GM23338 (cell line): ENCODE data around the gene PNPLA1. TPM values are rescaled to one million over a fixed set of nuclear protein-coding genes. Genes with fewer than 3 reads are reported as not detected.

Experiments used
- ATAC-seq: fragments of 200-7000 bp; cut with Tn5 transposase; 3 replicates; pipeline ENCODE4 v1.9.1; 2020
- DNase-seq: peaks from one replicate; pipeline ENCODE4 v3.0.0-alpha.2; 2015; ENCODE audit warnings: low spot score
- H2AFZ ChIP-seq: fragments of 200-600 bp; sonication (generic); 2 replicates; pipeline ENCODE4 v1.8.0; 2016; ENCODE audit warnings: antibody characterized with exemption, mild to moderate bottlenecking, moderate library complexity
- H3F3A ChIP-seq: fragments of 200-600 bp; sonication (generic); replicated peaks from 2 replicates; pipeline ENCODE4 v1.8.0; 2017; ENCODE audit warnings: antibody characterized with exemption, mixed run types, low read depth
- H3K27ac ChIP-seq: fragments of 200-600 bp; sonication (generic); 2 replicates; pipeline ENCODE4 v1.6.1; 2016; ENCODE audit warnings: low read depth
- H3K27me3 ChIP-seq: fragments of 200-600 bp; sonication (generic); 2 replicates; pipeline ENCODE4 v1.8.0; 2016; ENCODE audit warnings: mild to moderate bottlenecking, mixed run types, moderate library complexity; ENCODE audit not compliant: insufficient read depth
- H3K36me3 ChIP-seq: fragments of 200-600 bp; sonication (generic); 2 replicates; pipeline ENCODE4 v1.8.0; 2016; ENCODE audit warnings: mild to moderate bottlenecking; ENCODE audit not compliant: insufficient read depth
- H3K4me1 ChIP-seq: fragments of 200-600 bp; sonication (generic); 2 replicates; pipeline ENCODE4 v1.8.0; 2016; ENCODE audit warnings: mild to moderate bottlenecking, moderate library complexity; ENCODE audit not compliant: insufficient read depth
- H3K4me2 ChIP-seq: fragments of 200-600 bp; sonication (generic); 2 replicates; pipeline ENCODE4 v1.7.1; 2017; ENCODE audit warnings: mixed run types
- H3K4me3 ChIP-seq: fragments of 200-600 bp; sonication (generic); 2 replicates; pipeline ENCODE4 v1.6.1; 2016; ENCODE audit warnings: mixed run types
- H3K79me2 ChIP-seq: fragments of 200-600 bp; sonication (generic); replicated peaks from 2 replicates; pipeline ENCODE4 v1.8.0; 2017; ENCODE audit warnings: mild to moderate bottlenecking; ENCODE audit not compliant: insufficient read depth
- H3K9me2 ChIP-seq: fragments of 200-600 bp; sonication (generic); 2 replicates; pipeline ENCODE4 v1.8.0; 2017; ENCODE audit not compliant: insufficient read depth
- H4K20me1 ChIP-seq: fragments of 200-600 bp; sonication (generic); replicated peaks from 2 replicates; pipeline ENCODE4 v1.8.0; 2017; ENCODE audit warnings: mild to moderate bottlenecking; ENCODE audit not compliant: insufficient read depth
- H3K27ac Mint-ChIP-seq: 2 replicates; pipeline ENCODE4 v1.8.0; 2020; ENCODE audit warnings: inconsistent platforms, mild to moderate bottlenecking, moderate library complexity, mixed read lengths
- H3K27me3 Mint-ChIP-seq: 3 replicates; pipeline ENCODE4 v1.8.0; 2022; ENCODE audit warnings: low read depth, mild to moderate bottlenecking, moderate library complexity, mixed read lengths, inconsistent platforms; ENCODE audit not compliant: insufficient read depth, poor library complexity
- H3K36me3 Mint-ChIP-seq: 3 replicates; pipeline ENCODE4 v1.8.0; 2021; ENCODE audit warnings: low read depth, mild to moderate bottlenecking, inconsistent platforms, moderate library complexity, mixed read lengths
- H3K4me1 Mint-ChIP-seq: 3 replicates; pipeline ENCODE4 v1.8.0; 2020; ENCODE audit warnings: mild to moderate bottlenecking, inconsistent platforms, mixed read lengths
- H3K4me3 Mint-ChIP-seq: 3 replicates; pipeline ENCODE4 v1.8.0; 2021; ENCODE audit warnings: moderate library complexity, mild to moderate bottlenecking, inconsistent platforms, mixed read lengths
- H3K9me3 Mint-ChIP-seq: 3 replicates; pipeline ENCODE4 v1.8.0; 2020; ENCODE audit warnings: moderate library complexity, mild to moderate bottlenecking, inconsistent platforms, mixed read lengths
- ETS1 ChIP-seq: IDR thresholded peaks from 2 replicates; pipeline ENCODE4 v1.6.1; 2016; ENCODE audit warnings: antibody characterized with exemption
- EZH2 ChIP-seq: fragments of 200-600 bp; sonication (generic); IDR thresholded peaks from one replicate; pipeline ENCODE4 v1.8.0; 2017; ENCODE audit warnings: antibody characterized with exemption, mild to moderate bottlenecking, low read depth; ENCODE audit not compliant: unreplicated experiment
- JUNB ChIP-seq: IDR thresholded peaks from one replicate; pipeline ENCODE4 v1.6.1; 2016; ENCODE audit warnings: antibody characterized with exemption; ENCODE audit not compliant: unreplicated experiment
- NANOG ChIP-seq: IDR thresholded peaks from 2 replicates; pipeline ENCODE4 v1.6.1; 2016; ENCODE audit warnings: antibody characterized with exemption, borderline replicate concordance
- POLR2AphosphoS5 ChIP-seq: IDR thresholded peaks from 2 replicates; pipeline ENCODE4 v1.6.1; 2016; ENCODE audit warnings: antibody characterized with exemption, low read depth
- REST ChIP-seq: IDR thresholded peaks from one replicate; pipeline ENCODE4 v1.6.1; 2018; ENCODE audit warnings: antibody characterized with exemption; ENCODE audit not compliant: unreplicated experiment
- STAT1 ChIP-seq: IDR thresholded peaks from one replicate; pipeline ENCODE4 v1.6.1; 2016; ENCODE audit warnings: antibody characterized with exemption; ENCODE audit not compliant: unreplicated experiment
- ZNF114 ChIP-seq: fragments of 250-450 bp; sonication (Bioruptor Pico); IDR thresholded peaks from 2 replicates; pipeline ENCODE4 v1.5.0; 2020; ENCODE audit warnings: mild to moderate bottlenecking, moderate library complexity
- ZNF331 ChIP-seq: fragments of 250-450 bp; sonication (Bioruptor Pico); IDR thresholded peaks from 2 replicates; pipeline ENCODE4 v1.5.0; 2020; ENCODE audit warnings: low read depth, mild to moderate bottlenecking, moderate library complexity
- polyA plus RNA-seq: library from polyadenylated mRNA; unstranded; fragments of >200 nt; fragmentation: Nextera tagmentation; extraction: Ambion mirVana; gene quantifications from 2 replicates; pipeline ENCODE4 v1.2.1, GENCODE V29; 2016
- total RNA-seq: library from RNA; depleted of rRNA; stranded (reverse); fragments of >200 nt; shearing (Covaris generic); gene quantifications from 2 replicates; pipeline ENCODE4 v1.2.3, GENCODE V29; 2014
- TF ChIP-seq, protein P1 (sequence below), 2 experiments: fragments of 200-600 bp in 1 of 2; sonication (generic) in 1 of 2; conservative IDR thresholded peaks; 2 replicates each; pipeline versions ENCODE4 v1.5.1 to v1.6.1; 2016 to 2017; ENCODE audit warnings: antibody characterized with exemption in 2 of 2, low read depth in 2 of 2, mild to moderate bottlenecking in 2 of 2, moderate library complexity in 1 of 2
- TF ChIP-seq, protein P2 (sequence below): fragments of 250-450 bp; sonication (Bioruptor Pico); IDR thresholded peaks from 2 replicates; pipeline ENCODE4 v1.5.0; 2020; ENCODE audit warnings: mild to moderate bottlenecking, moderate library complexity

Gene PNPLA1
- total and polyA plus RNA-seq, 2 experiments from 2014 or later: not detected

DNA sequence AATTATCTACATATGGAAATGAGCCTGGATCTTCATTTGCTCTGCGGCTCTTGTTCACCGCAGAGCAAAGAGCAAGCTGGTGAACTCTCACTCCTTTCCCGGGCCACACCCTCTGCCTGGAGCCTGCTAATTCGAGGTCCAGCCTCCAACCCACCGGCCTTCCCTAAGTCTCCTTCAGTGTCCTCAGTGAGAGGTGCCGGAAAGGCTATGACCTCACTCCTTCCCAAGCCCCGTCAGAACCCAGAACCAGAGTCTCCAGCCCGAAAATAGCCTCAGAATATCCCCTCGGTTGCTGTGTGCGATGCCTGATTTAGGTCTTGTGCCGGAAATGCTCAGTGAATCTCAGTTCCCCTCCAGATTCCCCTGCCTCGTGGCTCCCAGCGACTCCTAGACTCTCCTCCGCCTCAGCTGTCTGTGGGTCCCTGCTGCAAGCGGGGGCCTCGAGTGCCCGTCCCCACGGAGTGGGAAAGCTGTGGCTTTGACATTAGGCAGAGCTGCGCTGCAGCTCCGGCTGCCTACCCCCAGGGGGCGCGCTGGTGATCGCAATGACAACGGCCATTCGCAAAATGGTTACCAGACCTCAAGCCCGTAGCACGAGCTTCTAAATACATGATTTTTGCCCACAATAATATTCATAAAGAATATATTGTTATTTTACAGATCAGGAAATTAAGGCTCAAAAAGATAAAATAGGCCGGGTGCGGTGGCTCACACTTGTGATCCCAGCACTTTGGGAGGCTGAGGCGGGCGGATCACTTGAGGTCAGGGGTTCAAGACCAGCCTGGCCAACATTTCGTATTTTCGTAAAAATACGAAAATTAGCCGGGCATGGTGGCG, 71.0 kb downstream of the PNPLA1 start (continued):
- TF ChIP-seq NANOG: no peak

GRCh38 chr6:36343109-36343680, 73.3 kb downstream of the PNPLA1 start:
- Histone ChIP-seq H2AFZ (no peak overlapping the region), H3K27ac (no peak overlapping the region), H3K4me1 (no peaks in the 10 kb centered on the region; the same call in 1 of the 2 replicates), H3K27me3 (peaks cover 10% of the 10 kb centered on the region), H3K36me3 (no peaks in the 10 kb centered on the region), H4K20me1 (no peaks in the 10 kb centered on the region), H3F3A (0 out of 2 replicates have a peak, but pooled peaks cover 5% of the 10 kb centered on the region), H3K4me2 (no peak overlapping the region), H3K9me2 (no peaks in the 10 kb centered on the region), H3K79me2 (no peaks in the 10 kb centered on the region), H3K4me3 (no peak overlapping the region)
- no peaks in the 10 kb centered on the region for H3K36me3 Mint-ChIP-seq
- no peak for DNase-seq
- H3K27me3 Mint-ChIP-seq: peaks cover 12% of the 10 kb centered on the region
- peaks cover 12% of the 10 kb centered on the region for H3K4me1 Mint-ChIP-seq
- H3K27ac Mint-ChIP-seq: no peak overlapping the region
- no peak overlapping the region for H3K4me3 Mint-ChIP-seq
- no peaks in the 10 kb centered on the region for H3K9me3 Mint-ChIP-seq
- ATAC-seq: no peak
- TF ChIP-seq REST (no peak), NANOG (no peak), JUNB (no peak), STAT1 (no peak), POLR2AphosphoS5 (no peak), ETS1 (no peak), ZNF114 (CRISPR knock-in tag) (no peak), ZNF331 (CRISPR knock-in tag) (no peak), EZH2 (no peak)
- TF ChIP-seq, protein P1, sequence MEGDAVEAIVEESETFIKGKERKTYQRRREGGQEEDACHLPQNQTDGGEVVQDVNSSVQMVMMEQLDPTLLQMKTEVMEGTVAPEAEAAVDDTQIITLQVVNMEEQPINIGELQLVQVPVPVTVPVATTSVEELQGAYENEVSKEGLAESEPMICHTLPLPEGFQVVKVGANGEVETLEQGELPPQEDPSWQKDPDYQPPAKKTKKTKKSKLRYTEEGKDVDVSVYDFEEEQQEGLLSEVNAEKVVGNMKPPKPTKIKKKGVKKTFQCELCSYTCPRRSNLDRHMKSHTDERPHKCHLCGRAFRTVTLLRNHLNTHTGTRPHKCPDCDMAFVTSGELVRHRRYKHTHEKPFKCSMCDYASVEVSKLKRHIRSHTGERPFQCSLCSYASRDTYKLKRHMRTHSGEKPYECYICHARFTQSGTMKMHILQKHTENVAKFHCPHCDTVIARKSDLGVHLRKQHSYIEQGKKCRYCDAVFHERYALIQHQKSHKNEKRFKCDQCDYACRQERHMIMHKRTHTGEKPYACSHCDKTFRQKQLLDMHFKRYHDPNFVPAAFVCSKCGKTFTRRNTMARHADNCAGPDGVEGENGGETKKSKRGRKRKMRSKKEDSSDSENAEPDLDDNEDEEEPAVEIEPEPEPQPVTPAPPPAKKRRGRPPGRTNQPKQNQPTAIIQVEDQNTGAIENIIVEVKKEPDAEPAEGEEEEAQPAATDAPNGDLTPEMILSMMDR (conservative IDR thresholded peaks at IDR 0.05; ENCODE audit: low read depth in 2 of 2): no peak
- TF ChIP-seq, protein P2, sequence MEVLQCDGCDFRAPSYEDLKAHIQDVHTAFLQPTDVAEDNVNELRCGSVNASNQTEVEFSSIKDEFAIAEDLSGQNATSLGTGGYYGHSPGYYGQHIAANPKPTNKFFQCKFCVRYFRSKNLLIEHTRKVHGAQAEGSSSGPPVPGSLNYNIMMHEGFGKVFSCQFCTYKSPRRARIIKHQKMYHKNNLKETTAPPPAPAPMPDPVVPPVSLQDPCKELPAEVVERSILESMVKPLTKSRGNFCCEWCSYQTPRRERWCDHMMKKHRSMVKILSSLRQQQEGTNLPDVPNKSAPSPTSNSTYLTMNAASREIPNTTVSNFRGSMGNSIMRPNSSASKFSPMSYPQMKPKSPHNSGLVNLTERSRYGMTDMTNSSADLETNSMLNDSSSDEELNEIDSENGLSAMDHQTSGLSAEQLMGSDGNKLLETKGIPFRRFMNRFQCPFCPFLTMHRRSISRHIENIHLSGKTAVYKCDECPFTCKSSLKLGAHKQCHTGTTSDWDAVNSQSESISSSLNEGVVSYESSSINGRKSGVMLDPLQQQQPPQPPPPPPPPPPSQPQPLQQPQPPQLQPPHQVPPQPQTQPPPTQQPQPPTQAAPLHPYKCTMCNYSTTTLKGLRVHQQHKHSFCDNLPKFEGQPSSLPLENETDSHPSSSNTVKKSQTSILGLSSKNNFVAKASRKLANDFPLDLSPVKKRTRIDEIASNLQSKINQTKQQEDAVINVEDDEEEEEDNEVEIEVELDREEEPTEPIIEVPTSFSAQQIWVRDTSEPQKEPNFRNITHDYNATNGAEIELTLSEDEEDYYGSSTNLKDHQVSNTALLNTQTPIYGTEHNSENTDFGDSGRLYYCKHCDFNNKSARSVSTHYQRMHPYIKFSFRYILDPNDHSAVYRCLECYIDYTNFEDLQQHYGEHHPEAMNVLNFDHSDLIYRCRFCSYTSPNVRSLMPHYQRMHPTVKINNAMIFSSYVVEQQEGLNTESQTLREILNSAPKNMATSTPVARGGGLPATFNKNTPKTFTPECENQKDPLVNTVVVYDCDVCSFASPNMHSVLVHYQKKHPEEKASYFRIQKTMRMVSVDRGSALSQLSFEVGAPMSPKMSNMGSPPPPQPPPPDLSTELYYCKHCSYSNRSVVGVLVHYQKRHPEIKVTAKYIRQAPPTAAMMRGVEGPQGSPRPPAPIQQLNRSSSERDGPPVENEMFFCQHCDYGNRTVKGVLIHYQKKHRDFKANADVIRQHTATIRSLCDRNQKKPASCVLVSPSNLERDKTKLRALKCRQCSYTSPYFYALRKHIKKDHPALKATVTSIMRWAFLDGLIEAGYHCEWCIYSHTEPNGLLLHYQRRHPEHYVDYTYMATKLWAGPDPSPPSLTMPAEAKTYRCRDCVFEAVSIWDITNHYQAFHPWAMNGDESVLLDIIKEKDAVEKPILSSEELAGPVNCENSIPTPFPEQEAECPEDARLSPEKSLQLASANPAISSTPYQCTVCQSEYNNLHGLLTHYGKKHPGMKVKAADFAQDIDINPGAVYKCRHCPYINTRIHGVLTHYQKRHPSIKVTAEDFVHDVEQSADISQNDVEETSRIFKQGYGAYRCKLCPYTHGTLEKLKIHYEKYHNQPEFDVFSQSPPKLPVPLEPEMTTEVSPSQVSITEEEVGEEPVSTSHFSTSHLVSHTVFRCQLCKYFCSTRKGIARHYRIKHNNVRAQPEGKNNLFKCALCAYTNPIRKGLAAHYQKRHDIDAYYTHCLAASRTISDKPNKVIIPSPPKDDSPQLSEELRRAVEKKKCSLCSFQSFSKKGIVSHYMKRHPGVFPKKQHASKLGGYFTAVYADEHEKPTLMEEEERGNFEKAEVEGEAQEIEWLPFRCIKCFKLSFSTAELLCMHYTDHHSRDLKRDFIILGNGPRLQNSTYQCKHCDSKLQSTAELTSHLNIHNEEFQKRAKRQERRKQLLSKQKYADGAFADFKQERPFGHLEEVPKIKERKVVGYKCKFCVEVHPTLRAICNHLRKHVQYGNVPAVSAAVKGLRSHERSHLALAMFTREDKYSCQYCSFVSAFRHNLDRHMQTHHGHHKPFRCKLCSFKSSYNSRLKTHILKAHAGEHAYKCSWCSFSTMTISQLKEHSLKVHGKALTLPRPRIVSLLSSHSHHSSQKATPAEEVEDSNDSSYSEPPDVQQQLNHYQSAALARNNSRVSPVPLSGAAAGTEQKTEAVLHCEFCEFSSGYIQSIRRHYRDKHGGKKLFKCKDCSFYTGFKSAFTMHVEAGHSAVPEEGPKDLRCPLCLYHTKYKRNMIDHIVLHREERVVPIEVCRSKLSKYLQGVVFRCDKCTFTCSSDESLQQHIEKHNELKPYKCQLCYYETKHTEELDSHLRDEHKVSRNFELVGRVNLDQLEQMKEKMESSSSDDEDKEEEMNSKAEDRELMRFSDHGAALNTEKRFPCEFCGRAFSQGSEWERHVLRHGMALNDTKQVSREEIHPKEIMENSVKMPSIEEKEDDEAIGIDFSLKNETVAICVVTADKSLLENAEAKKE: no peak
